ENCODE measurements around the gene GPR42.
"Not testable (repeated sequence)": the region's sequence is repeated elsewhere in the genome, so short reads cannot be mapped to it uniquely, and the experiment has no call there.

Gene GPR42

DNA sequence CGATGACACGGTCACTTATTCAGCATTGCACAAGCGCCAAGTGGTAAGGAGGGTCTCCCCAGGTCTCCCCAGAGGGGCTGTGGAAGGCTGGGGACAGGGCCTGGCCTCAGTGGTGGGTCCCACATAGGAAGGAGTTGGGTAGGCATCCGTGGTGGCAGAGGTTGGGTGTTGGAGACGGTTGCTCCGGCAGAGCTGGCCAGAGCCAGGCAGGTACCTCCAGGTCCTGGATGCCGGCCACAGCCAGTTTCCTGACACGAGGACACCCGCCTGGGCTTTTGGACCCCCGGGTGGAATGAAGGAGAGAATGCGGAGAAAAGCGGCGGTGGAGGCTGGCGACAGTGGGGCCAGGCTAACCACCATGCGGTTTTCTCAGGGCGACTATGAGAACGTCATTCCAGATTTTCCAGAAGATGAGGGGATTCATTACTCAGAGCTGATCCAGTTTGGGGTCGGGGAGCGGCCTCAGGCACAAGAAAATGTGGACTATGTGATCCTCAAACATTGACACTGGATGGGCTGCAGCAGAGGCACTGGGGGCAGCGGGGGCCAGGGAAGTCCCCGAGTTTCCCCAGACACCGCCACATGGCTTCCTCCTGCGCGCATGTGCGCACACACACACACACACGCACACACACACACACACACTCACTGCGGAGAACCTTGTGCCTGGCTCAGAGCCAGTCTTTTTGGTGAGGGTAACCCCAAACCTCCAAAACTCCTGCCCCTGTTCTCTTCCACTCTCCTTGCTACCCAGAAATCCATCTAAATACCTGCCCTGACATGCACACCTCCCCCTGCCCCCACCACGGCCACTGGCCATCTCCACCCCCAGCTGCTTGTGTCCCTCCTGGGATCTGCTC, 24.4 kb upstream of the GPR42 start:
- peak; percentile 52 to 61 for DNase-seq (ENCODE audit: low read depth in 2 of 2)

DNA sequence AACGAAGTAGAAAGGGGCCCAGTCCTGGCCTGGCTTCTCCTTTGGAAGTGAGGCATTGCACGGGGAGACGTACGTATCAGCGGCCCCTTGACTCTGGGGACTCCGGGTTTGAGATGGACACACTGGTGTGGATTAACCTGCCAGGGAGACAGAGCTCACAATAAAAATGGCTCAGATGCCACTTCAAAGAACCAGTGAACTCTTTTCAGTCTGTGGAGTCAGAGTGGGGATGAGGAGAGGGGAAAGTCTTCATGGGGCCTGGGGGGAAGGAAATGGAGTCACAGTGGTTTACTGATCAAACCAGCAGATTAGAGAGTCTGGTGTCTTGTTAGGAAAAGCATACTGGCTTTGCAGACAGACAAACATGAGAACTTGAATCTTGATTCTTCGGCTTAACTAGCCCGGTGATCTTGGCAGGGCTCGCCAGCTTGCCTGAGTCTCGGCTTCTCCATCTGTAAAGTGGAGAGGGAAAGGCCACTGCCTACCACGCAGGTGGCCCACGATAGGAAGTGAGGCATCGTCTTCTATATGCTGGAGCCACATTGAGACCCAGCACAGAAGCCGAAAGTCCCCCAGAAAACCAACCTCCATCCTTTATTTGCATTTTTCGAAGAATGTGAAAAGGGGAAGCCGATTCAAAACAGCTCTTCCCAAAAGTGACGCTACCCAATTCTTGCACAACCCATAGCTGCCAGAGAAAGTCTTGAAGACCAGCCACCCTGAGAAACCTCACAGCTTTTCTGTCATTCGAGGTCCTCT, 23.5 kb upstream of the GPR42 start, which contains the start of gene FFAR1:
Gene FFAR1 (plus strand): TSS at position 732 of the 759 bp plus-strand sequence. CDS start 3,650 bp downstream, outside the sequence.
- DNase-seq (ENCODE audit: low read depth in 2 of 2): peak; percentile 44 to 51

DNA sequence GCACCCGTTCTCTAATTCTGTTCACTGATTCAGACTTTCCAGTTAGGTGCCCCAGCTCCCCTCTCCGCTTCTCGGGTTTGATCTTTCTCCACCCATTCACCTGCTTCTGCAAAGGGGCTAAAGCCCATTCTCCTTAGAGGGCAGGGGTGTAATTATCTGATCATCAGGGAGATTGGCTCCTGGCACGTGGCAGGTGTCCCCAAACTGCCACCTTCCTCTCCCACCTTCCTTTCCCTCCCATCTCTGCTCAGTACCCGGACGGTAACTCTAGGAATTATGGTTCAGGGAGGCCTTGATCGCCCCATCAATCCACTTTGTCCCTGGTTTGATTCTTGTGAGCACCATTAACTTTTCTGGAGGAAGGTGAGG, 23.0 kb upstream of the GPR42 start:
- DNase-seq (ENCODE audit: low read depth in 2 of 2): no peak

DNA sequence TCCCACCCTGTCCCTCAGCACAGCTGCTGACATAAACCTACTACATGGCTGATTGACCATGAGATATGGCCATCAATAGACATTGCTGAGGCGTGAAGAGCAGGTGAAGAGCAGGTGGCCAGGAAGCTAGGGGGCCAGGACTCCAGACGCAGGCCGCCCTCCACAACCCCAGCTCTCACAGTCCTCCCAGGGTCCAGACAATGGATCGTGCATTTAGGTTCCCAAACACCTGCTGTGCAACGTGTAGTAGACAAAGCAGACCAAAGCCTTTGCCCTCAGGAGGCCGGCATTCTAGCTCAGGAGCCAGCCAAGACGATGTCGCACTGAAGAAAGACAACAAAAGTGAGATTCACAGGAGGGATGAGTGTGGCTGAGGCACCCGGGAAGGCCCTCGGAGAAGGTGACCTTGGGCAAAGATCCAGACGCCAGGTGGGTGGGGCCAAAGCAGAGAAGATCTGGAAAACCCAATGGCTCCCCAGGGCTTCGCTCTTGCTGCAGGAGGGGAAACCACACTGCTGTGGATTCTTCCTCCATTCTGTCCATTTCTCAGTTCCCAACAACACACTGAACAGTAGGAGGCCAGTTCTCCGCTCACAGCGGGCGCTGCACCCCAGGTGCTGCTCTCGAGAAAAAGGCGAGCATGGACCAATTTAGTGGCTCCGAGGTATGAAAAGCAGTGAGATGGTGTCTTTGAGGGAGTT, 21.8 kb upstream of the GPR42 start:
- DNase-seq (ENCODE audit: low read depth in 2 of 2): no peak

DNA sequence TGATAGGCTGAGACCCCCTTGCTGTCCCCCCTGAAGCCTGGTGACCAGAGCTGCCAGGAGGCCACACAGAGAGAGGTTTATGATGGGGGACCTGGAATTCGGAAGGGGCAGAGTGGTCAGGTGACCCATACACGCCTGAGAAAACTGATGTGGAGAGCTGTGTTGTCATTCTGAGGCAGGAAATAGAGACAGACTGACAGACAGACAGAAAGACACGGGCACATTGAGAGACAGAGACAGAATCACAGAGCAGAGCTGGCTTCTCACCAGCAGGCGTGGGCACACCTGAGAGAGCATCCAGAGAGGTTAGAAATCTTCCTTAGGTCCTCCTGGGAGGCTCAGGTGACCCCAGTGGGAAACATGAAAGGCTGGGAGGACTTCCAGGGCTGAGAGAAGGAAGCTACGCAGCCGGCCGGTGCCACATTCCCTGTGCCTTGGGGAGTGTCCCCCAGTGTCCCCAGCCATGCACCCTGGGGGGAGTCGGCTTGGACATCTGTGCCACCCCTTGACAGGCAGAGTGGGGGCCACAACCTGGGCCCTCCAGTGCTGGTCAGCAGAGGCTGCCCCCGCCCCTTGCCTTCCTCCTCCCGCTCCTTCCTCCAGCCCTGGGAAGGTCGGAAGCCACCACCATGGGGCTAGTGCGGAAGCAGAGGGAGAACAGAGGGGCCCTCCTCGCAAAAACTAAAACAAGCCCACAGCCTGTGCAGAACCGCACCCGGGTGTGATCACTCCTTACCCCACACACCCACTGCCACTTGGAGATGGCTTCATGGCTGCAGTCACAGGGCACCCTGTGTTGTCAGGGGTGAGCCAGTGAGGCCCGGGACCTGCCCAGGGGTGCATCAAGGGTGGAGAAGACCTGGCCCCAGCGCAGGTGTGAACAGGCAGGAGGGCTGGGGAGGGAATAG, 21.0 kb upstream of the GPR42 start:
- DNase-seq (ENCODE audit: low read depth in 2 of 2): no peak

DNA sequence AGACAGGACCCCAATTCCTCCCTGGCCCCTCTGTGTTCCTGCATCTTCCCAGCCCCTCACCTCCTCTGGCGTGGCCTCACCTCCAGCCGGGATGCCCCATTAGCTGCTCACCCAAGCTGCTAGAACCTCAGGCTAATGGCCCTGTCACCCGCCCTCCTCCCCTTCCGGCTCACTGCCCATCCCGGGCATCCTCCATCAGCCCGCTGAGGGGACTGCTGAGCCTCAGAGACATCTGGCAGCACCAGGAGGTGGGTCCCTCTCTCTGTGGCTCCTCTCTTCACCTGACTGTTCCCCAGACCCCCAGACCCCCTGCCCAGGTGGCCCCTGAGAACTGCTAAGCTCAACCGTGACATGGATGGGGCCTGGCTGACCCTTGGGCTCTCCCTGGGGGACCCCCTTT, 20.3 kb upstream of the GPR42 start:
- no peak for DNase-seq (ENCODE audit: low read depth in 2 of 2)

DNA sequence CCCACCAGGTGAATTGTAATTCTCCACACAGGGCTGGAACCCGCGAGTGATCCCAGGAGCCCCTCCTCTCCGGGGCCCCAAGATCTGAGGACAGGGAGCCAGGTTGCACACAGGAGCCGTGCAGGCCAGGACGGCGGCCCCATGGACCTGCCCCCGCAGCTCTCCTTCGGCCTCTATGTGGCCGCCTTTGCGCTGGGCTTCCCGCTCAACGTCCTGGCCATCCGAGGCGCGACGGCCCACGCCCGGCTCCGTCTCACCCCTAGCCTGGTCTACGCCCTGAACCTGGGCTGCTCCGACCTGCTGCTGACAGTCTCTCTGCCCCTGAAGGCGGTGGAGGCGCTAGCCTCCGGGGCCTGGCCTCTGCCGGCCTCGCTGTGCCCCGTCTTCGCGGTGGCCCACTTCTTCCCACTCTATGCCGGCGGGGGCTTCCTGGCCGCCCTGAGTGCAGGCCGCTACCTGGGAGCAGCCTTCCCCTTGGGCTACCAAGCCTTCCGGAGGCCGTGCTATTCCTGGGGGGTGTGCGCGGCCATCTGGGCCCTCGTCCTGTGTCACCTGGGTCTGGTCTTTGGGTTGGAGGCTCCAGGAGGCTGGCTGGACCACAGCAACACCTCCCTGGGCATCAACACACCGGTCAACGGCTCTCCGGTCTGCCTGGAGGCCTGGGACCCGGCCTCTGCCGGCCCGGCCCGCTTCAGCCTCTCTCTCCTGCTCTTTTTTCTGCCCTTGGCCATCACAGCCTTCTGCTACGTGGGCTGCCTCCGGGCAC, 19.3 kb upstream of the GPR42 start:
- no peak for DNase-seq (ENCODE audit: low read depth in 2 of 2)

DNA sequence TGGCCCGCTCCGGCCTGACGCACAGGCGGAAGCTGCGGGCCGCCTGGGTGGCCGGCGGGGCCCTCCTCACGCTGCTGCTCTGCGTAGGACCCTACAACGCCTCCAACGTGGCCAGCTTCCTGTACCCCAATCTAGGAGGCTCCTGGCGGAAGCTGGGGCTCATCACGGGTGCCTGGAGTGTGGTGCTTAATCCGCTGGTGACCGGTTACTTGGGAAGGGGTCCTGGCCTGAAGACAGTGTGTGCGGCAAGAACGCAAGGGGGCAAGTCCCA, 18.8 kb upstream of the GPR42 start:
- no peak for DNase-seq (ENCODE audit: low read depth in 2 of 2)

DNA sequence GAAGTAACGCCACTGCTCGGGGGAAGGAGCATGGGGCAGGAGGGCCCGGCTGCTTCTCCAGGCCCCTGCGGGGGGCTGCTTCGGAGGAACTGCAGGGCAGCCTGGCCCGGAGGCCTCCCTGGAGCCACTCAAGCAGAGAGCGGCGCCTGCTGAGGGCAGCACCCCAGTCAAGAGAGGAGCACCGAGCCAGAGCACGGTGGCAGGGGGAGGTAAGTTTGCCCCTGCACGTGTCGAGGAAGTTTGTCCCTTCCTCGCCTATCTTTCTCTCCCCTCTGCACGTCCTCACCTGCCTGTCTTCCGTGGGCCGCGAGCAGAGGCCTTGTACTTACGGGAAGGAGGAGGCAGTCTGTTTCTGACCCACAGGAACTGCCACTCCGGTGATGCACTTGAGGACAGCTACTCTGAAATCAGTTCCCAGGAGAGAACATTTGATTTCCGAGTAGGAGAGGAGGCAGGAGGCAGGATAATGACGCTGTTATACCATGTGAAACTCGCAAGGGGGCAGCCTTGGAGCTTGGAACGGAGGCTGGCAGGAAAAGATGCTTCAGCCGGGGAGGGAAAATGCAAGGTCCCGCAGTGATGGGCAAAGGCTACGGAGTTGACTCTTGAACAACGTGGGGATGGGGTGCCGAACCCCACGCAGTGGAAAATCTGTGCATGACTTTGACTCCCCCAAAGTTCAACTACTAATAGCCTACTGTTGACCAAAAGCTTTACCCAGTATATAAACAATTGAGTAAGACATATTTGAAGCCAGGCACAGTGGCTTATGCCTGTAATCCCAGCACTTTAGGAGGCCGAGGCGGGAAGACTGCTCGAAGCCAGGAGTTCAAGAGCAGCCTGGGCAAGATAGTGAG, 18.2 kb upstream of the GPR42 start:
- DNase-seq (ENCODE audit: low read depth in 2 of 2): peak; percentile 58 to 65

DNA sequence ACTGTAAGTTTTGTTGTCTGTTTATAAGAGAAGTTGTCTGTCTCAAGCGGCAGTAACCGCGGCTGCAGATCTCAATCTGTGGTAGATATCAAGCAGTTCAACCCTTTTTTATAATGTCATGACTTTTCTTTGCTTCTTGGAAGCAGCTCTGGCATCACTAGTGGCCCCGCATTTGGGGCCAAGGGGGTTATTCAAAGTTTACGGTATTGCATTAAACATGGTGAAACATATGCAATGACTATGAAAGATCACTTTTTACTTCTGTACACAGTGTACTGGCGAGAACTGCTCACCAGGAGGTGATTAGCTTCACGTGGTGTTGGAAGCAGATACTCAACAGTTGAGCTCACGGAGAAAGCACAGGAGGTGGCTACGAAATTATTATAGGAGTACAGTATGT, 17.2 kb upstream of the GPR42 start:
- no peak for DNase-seq (ENCODE audit: low read depth in 2 of 2)

DNA sequence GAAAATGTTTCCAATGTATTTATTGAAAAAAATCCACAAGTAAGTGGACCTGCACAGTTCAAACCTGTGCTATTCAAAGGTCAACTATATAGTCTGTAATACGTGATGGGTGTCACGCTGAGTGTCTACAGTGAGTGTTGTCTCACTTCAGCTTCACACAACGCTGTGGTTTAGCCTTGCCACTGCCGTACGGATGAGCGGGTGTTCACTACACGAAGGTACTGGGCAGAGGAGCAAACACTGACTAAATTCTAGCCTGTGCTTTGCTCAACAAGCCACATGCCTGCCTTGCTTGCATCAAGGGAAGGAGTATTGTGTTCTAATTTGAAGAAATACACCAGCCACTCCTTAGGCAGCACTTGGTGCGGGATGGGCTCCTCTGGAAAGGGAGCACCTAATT, 16.0 kb upstream of the GPR42 start:
- DNase-seq (ENCODE audit: low read depth in 2 of 2): no peak

DNA sequence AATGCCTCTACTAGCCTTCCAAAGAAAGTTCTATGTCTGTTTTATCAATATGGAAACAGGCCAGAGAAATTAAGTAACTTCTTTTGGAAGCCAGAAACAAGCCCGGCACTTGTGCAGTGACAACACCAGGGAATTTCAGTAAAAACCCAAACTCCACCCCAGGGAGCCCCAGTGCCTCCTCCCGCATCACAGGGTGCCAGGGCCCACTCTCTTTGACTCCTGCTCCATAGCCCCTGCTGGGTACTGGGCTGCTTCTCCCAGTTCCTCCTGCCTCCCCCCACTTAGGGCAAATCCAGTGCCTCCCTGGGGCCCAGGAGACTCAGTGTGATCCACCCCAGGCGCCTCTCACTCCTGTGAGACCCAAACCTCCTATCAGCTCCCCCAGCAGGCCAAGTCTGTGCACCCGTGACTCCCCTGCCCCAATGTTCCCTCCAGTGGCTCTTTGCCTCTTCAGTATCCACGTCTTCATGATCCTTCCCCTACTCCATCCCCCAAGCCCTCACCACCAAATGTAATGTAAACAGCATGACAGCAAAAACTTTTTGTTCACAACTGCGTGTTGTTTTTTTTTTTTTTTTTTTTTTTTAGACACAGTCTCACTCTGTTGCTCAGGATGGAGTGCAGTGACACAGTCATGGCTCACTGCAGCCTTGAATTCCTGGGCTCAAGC, 14.9 kb upstream of the GPR42 start:
- DNase-seq (ENCODE audit: low read depth in 2 of 2): no peak

DNA sequence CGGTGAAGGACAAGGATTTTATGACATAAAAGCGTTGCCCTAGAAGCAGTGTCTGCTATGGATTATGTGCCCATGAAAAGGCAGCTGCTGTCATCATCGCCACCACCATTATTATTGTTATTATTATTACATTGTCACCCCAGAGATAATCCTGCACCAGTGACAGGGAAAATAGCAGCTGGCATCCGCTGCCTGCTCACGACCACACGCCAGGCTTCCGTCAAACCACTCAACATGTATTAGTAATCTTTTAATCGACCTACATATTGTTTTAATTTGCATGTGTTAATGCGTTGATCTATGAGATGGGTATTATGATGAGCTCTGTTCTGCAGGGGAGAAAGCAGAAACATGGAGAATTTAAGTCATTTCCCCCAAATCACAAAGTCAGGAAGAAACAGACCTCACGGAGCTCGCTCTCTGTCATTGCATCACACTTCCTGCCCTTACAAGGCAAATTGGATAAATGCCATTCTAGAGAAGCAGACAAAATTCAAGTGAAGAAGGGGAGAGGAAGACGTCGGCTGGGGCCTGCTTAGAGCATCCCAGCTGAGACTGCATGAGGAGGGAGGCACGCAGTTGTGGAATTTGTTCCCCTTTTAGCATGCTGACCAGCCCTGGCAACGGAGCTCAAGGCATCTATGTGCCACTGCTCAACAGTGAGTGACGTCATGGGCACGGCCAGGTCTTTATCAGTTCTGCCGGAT, 12.8 kb upstream of the GPR42 start, which contains the start of gene FFAR3:
Gene FFAR3 (plus strand): TSS at position 594 of the 707 bp plus-strand sequence. CDS start 431 bp downstream, outside the sequence.
- DNase-seq (ENCODE audit: low read depth in 2 of 2): no peak

DNA sequence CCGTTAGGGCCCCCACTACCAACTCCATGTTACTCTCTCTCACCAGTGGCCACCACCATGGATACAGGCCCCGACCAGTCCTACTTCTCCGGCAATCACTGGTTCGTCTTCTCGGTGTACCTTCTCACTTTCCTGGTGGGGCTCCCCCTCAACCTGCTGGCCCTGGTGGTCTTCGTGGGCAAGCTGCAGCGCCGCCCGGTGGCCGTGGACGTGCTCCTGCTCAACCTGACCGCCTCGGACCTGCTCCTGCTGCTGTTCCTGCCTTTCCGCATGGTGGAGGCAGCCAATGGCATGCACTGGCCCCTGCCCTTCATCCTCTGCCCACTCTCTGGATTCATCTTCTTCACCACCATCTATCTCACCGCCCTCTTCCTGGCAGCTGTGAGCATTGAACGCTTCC, 12.0 kb upstream of the GPR42 start:
- not testable (repeated sequence) for DNase-seq (ENCODE audit: low read depth in 2 of 2)

DNA sequence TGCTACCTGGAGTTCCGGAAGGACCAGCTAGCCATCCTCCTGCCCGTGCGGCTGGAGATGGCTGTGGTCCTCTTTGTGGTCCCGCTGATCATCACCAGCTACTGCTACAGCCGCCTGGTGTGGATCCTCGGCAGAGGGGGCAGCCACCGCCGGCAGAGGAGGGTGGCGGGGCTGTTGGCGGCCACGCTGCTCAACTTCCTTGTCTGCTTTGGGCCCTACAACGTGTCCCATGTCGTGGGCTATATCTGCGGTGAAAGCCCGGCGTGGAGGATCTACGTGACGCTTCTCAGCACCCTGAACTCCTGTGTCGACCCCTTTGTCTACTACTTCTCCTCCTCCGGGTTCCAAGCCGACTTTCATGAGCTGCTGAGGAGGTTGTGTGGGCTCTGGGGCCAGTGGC, 11.5 kb upstream of the GPR42 start:
- DNase-seq (ENCODE audit: low read depth in 2 of 2): not testable (repeated sequence)

DNA sequence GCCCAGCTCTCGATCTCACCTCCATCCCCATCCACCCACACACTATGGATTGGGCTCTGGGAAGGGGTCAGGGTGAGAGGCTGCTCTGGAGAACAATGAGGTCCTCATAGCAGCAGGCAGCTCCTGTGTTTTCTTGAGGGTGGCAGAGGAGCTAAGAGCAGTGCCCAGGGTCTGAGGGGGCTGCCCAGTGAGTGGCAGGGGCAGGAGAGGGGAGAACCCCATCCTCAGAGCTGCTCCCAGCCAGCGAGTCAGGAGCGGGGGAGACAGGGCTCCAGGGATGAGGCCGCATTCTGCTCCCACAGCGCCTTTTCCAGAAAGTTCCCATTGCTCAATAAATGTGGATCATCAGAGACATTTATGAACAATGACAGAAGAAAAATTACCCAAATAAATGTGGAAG, 10.8 kb upstream of the GPR42 start:
- DNase-seq (ENCODE audit: low read depth in 2 of 2): not testable (repeated sequence)

DNA sequence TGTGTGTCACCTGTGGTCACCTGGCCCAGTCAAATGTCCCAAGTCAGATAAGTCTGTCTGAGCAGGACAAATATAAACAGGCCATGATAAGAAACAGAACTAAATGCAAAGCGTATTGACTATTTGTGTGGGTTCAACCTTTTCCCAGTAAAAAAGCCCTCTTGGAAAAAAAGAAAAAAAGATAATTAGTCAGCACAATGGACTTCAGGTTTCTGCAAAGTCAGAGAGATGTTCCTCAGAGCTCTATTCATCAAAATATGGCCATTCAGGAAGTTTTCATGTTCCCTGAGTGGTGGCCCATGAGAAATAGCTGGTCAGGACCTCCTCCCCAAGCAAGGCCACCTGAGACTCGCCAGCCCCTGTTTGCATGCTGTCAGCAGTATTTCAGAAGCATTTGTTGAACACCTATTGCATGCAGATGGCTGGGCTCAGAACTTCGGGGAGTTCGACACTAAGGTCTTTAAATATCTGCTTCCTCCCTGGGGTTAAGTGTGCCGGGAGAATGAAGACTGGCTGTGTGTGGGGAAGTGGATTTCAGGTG, 9.9 kb upstream of the GPR42 start:
- no peak for DNase-seq (ENCODE audit: low read depth in 2 of 2)

Measured in stimulated activated CD4-positive, alpha-beta T cell treated with anti-CD3 and anti-CD28 coated beads, Interleukin-4, amount 100 ng/mL, for 48 hours (primary cell).